PFSK-1 (cell line): Measurements from ENCODE around the gene AKIRIN2.

ENCODE experiments used
- FOXP2 ChIP-seq: optimal IDR thresholded peaks from 2 replicates; pipeline ENCODE3; 2011; ENCODE audit warnings: borderline replicate concordance, control low read depth, inconsistent platforms; ENCODE audit not compliant: insufficient read depth; ENCODE audit errors: extremely low read length, extremely low read depth
- POLR2AphosphoS5 ChIP-seq: IDR thresholded peaks from 2 replicates; pipeline ENCODE4 v1.6.1; 2012; ENCODE audit warnings: low read depth, mild to moderate bottlenecking, control low read depth, low read length, moderate library complexity
- REST ChIP-seq, 2 experiments: IDR thresholded peaks; 2 replicates each; pipeline versions ENCODE4 v1.6.1 to v1.8.0; 2011 to 2012; ENCODE audit warnings: low read depth in 2 of 2, low read length in 2 of 2, control low read depth in 1 of 2, inconsistent platforms in 1 of 2, mild to moderate bottlenecking in 1 of 2, moderate library complexity in 1 of 2; ENCODE audit not compliant: insufficient read depth in 1 of 2
- SIN3A ChIP-seq: IDR thresholded peaks from 2 replicates; pipeline ENCODE4 v1.6.1; 2012; ENCODE audit warnings: mild to moderate bottlenecking, low read length, moderate library complexity, borderline replicate concordance; ENCODE audit not compliant: insufficient read depth
- TAF1 ChIP-seq: IDR thresholded peaks from 2 replicates; pipeline ENCODE4 v1.6.1; 2012; ENCODE audit warnings: low read length, control low read depth, borderline replicate concordance; ENCODE audit not compliant: insufficient read depth

GRCh38 chr6:87700397-87701343 is 1.4 kb downstream of the AKIRIN2 start:
- TF ChIP-seq POLR2AphosphoS5 (no peak; the same call in 1 of the 2 replicates), SIN3A (peak; percentile 92; the same call in 1 of the 2 replicates), TAF1 (peak; percentile 38; the same call in 1 of the 2 replicates), REST (IDR thresholded peaks at IDR 0.05; ENCODE audit: insufficient read depth in 1 of 2, low read depth in 2 of 2, low read length in 2 of 2) (no peak), FOXP2 (peak; percentile 67)
